GM12873 (cell line): ENCODE results near the gene HNRNPU.

Experiments
- TF ChIP-seq, protein P1 (sequence below): IDR thresholded peaks from 2 replicates; pipeline ENCODE4 v1.5.1; 2012; ENCODE audit warnings: low read depth, mild to moderate bottlenecking, moderate library complexity, low read length, control low read depth; ENCODE audit not compliant: insufficient read depth; ENCODE audit errors: missing control alignments

The HNRNPU gene

GRCh38 chr1:244852694-244853093 lies 11.6 kb downstream of the HNRNPU start:
- TF ChIP-seq, protein P1, sequence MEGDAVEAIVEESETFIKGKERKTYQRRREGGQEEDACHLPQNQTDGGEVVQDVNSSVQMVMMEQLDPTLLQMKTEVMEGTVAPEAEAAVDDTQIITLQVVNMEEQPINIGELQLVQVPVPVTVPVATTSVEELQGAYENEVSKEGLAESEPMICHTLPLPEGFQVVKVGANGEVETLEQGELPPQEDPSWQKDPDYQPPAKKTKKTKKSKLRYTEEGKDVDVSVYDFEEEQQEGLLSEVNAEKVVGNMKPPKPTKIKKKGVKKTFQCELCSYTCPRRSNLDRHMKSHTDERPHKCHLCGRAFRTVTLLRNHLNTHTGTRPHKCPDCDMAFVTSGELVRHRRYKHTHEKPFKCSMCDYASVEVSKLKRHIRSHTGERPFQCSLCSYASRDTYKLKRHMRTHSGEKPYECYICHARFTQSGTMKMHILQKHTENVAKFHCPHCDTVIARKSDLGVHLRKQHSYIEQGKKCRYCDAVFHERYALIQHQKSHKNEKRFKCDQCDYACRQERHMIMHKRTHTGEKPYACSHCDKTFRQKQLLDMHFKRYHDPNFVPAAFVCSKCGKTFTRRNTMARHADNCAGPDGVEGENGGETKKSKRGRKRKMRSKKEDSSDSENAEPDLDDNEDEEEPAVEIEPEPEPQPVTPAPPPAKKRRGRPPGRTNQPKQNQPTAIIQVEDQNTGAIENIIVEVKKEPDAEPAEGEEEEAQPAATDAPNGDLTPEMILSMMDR = no peak

GRCh38 chr1:244851546-244852231 lies 12.7 kb downstream of the HNRNPU start:
- TF ChIP-seq, protein P1 = no peak

- TF ChIP-seq, protein P1 = no peak
Observed at GRCh38 chr1:244850896-244851295, 13.4 kb downstream of the HNRNPU start.

DNA sequence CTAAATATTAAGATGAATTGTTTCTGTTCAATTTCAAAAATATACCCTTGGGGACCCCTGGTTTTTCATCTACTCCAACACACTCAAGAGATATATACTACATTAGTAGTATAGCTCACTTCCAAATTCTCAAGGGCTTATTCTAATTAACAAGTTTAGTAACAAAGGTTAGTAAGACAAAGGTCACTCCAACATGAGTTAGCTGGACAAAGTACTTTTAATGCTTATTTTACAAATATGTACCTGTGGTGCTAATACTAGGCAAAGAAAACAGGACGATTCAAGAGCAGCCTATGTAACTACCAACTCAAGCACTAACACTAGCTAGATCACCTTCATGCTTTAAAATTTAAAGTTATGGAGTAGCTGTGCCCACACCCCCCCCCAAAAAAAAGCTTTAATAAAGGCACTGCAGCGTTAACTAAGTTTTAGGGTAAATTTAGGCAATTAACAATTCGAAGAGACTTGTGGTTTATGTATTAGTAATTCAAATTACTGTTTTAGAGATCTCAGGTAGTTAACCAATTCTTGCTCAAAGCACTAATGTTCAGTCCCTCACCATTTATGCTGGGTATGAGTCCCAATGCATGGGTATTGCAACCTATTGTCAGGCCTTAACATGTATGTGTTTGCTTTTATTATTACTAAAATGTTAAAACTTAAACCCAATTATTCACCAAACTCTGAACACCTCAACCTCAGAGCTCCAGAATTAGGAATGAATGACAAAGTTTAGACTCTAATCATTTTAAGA lies 14.1 kb downstream of the HNRNPU start:
- TF ChIP-seq, protein P1 = no peak

DNA sequence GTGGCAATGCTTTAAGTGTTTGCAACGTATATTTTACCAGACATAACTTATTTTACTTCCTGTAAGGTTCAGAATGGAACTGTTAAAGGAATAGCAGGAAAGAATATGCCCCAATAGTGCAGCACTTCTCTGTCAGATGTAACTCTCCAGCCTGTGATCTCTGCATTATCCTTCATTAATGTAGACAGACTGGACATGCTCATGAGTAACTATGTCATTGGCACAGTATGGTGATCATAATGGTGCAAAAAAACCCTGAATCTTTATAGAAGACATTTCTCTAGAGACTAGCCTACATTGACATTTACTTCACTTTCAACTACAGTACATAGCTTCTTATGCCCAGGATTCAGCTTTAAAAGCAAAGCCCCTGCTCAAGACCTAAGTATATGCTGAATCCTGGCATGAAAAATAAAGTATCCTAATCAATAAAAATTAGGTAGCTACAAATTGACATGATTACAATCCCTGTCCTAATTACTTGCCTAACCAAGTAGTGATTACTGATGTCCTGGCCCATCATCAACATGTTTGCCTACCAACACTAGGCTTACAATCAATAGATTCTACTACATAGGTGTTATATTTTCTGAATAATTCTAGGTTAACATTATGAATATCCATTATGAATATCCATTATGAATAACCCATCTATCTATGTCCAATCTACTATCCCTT lies 15.0 kb downstream of the HNRNPU start:
- TF ChIP-seq, protein P1 = no peak

- TF ChIP-seq, protein P1 = no peak
Observed at GRCh38 chr1:244846653-244847052, 17.7 kb downstream of the HNRNPU start.

GRCh38 chr1:244844155-244845121 lies 19.9 kb downstream of the HNRNPU start:
- TF ChIP-seq, protein P1 = no peak
